Measurements from ENCODE around the gene GPATCH8. TPM values are rescaled to one million over a fixed set of nuclear protein-coding genes. Genes with fewer than 3 reads are reported as not detected.
"Not testable (repeated sequence)": the region's sequence is repeated elsewhere in the genome, so short reads cannot be mapped to it uniquely, and the experiment has no call there.

The GPATCH8 gene
- total and polyA plus RNA-seq, 2 donors (not counting 3 experiments of a cell fraction or from before 2014, with no cell fraction given), result 14.6 to 35.3 TPM

DNA sequence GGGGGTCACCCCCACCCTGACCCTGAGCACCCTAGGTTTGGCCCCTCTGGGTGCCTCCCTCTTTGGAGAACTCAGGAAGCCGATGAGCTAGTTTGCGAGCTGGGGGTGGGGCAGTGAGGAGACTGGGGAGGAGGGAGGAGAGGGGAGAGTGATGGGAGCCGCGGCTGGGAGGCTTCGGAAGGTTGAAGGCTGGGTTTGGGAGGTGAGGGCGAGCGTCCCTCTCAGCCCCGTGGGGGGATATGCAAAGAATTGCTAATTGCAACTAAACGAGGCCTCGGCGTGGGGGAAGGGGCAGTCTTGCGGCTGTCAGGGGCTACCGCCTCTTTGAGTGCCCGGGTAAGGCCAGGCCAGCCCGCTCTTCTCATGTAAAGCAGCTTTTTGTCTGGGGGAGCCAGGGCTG lies 36.5 kb upstream of the GPATCH8 start:
- Histone ChIP-seq H3K4me1 (ENCODE audit: control insufficient read depth, extremely low read depth, insufficient read depth, low read length) (peaks cover 6% of the 10 kb centered on the region), H3K9me1 (replicated peaks; ENCODE audit: control insufficient read depth, extremely low read depth, insufficient read depth, low read length) (no peaks in the 10 kb centered on the region), H3K9me3 (replicated peaks; ENCODE audit: control insufficient read depth, insufficient read depth, low read length) (no peaks in the 10 kb centered on the region), H4K20me1 (replicated peaks; ENCODE audit: control insufficient read depth, extremely low read depth, insufficient read depth, low read length) (no peaks in the 10 kb centered on the region), H3K27me3 (ENCODE audit: control insufficient read depth in 2 of 2, insufficient read depth in 2 of 2, low read length in 2 of 2) (peaks cover 4 to 12% of the 10 kb centered on the region in 2 experiments), H2AFZ (ENCODE audit: low read depth, low read length) (no peak overlapping the region), H3K9ac (replicated peaks; ENCODE audit: extremely low read depth, insufficient read depth, low read length) (no peak overlapping the region), H3K27ac (ENCODE audit: insufficient read depth, low read depth, low read length) (no peak overlapping the region), H3K4me2 (ENCODE audit: insufficient read depth, low read length) (no peak overlapping the region), H3K36me3 (ENCODE audit: control insufficient read depth in 2 of 2, extremely low read depth in 1 of 2, insufficient read depth in 2 of 2, low read length in 2 of 2) (no peaks in the 10 kb centered on the region), H3K79me2 (ENCODE audit: control insufficient read depth, insufficient read depth, low read length) (no peaks in the 10 kb centered on the region), H3K4me3 (replicated peaks in 1 of 3; ENCODE audit: insufficient read depth in 1 of 3, low read depth in 1 of 3, low read length in 3 of 3) (no peak overlapping the region)
- intact Hi-C loops (cut with micrococcal nuclease) (loop anchor here (10.0 kb wide), 1 partner anchor 195 kb away; no protein-coding TSS in a partner anchor), dilution Hi-C loops (cut with MboI; ENCODE audit: extremely low pct_ligation_motif_present, low sequenced_read_pairs) (no loop called here)
- FAIRE-seq (no peak), DNase-seq (ENCODE audit: low read depth, low spot score) (no peak)
- no TSS peak for BruUV-seq (replicated peaks)
- TF ChIP-seq FOS (IDR thresholded peaks at IDR 0.05; ENCODE audit: borderline replicate concordance, insufficient read depth, low read length) (no peak), MYC (IDR thresholded peaks at IDR 0.05; ENCODE audit: low read depth, low read length) (no peak)
- CTCF ChIA-PET, result interaction anchor here (0.7 kb wide), 1 partner anchor 18 kb away, joined by 3 read pairs; the partner anchor contains the start of gene FZD2
- POLR2A ChIA-PET, result no interaction called here

DNA sequence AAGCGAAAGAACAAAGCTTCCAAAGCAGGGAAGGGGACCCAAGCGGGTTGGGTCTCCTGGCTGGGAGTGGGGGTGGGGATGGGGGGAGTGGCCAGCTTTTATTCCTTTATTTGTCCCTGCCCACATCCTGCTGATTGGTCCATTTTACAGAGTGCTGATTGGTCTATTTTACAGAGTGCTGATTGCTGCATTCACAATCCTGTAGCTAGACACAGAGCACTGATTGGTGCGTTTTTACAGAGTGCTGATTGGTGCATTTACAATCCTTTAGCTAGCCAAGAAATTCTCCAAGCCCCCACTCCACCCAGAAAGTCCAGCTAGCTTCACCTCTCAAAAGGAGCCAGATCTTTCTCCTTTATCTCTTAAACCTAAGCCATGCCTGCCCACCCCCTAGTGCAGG lies 34.7 kb upstream of the GPATCH8 start:
- H3K9me1 ChIP-seq (replicated peaks; ENCODE audit: control insufficient read depth, extremely low read depth, insufficient read depth, low read length); BruUV-seq (replicated peaks); H3K4me3 ChIP-seq (replicated peaks in 1 of 3; ENCODE audit: insufficient read depth in 1 of 3, low read depth in 1 of 3, low read length in 3 of 3); H3K4me2 ChIP-seq (ENCODE audit: insufficient read depth, low read length); H3K9me3 ChIP-seq (replicated peaks; ENCODE audit: control insufficient read depth, insufficient read depth, low read length); H4K20me1 ChIP-seq (replicated peaks; ENCODE audit: control insufficient read depth, extremely low read depth, insufficient read depth, low read length); DNase-seq (ENCODE audit: low read depth, low spot score); H3K27ac ChIP-seq (ENCODE audit: insufficient read depth, low read depth, low read length); H2AFZ ChIP-seq (ENCODE audit: low read depth, low read length); H3K9ac ChIP-seq (replicated peaks; ENCODE audit: extremely low read depth, insufficient read depth, low read length); H3K79me2 ChIP-seq (ENCODE audit: control insufficient read depth, insufficient read depth, low read length); dilution Hi-C loops (cut with MboI; ENCODE audit: extremely low pct_ligation_motif_present, low sequenced_read_pairs); H3K4me1 ChIP-seq (ENCODE audit: control insufficient read depth, extremely low read depth, insufficient read depth, low read length); H3K36me3 ChIP-seq (ENCODE audit: control insufficient read depth in 2 of 2, extremely low read depth in 1 of 2, insufficient read depth in 2 of 2, low read length in 2 of 2); FAIRE-seq; POLR2A ChIA-PET: not testable (repeated sequence)
- peaks cover 4 to 12% of the 10 kb centered on the region in 2 experiments for H3K27me3 ChIP-seq (ENCODE audit: control insufficient read depth in 2 of 2, insufficient read depth in 2 of 2, low read length in 2 of 2)
- intact Hi-C loops (cut with micrococcal nuclease), result loop anchor here (2.0 to 10.0 kb wide), 2 partner anchors 19 to 197 kb away; partner anchors contain the start of gene FZD2
- CTCF ChIA-PET, result interaction anchor here (1.2 to 7.5 kb wide), 2 partner anchors 95 to 99 kb away, joined by 3 to 94 read pairs; no protein-coding TSS in a partner anchor

Measured in endothelial cell of umbilical vein (primary cell).